ENCODE data around the gene BRD7.

The BRD7 gene

GRCh38 chr16:50336884-50337283 lies 31.9 kb downstream of the BRD7 start:
- no peak for ATAC-seq (replicated peaks; ENCODE audit: extremely low read depth, poor library complexity, severe bottlenecking)
- Mint-ChIP-seq H3K27me3 (no peaks in the 10 kb centered on the region), H3K4me3 (no peak overlapping the region), H3K27ac (ENCODE audit: low read depth) (peak overlapping the region; percentile 72), H3K36me3 (ENCODE audit: insufficient read depth) (peaks cover 28% of the 10 kb centered on the region), H3K9me3 (no peaks in the 10 kb centered on the region), H3K4me1 (peaks cover 23% of the 10 kb centered on the region)
- DNase-seq (ENCODE audit: low spot score in 2 of 2): no peak

GRCh38 chr16:50335196-50335958 lies 33.4 kb downstream of the BRD7 start:
- ATAC-seq (replicated peaks; ENCODE audit: extremely low read depth, poor library complexity, severe bottlenecking) (peak; percentile 89), DNase-seq (ENCODE audit: low spot score in 2 of 2) (peak in 1 of 2 donors; percentile 51)
- Mint-ChIP-seq H3K27ac (ENCODE audit: low read depth) (peak overlapping the region; percentile 84), H3K36me3 (ENCODE audit: insufficient read depth) (peaks cover 32% of the 10 kb centered on the region), H3K27me3 (no peaks in the 10 kb centered on the region), H3K9me3 (no peaks in the 10 kb centered on the region), H3K4me1 (peaks cover 28% of the 10 kb centered on the region), H3K4me3 (no peak overlapping the region)

GRCh38 chr16:50334106-50334975 lies 34.4 kb downstream of the BRD7 start:
- H3K36me3 Mint-ChIP-seq (ENCODE audit: insufficient read depth): peaks cover 36% of the 10 kb centered on the region
- DNase-seq (ENCODE audit: low spot score in 2 of 2) (no peak), ATAC-seq (replicated peaks; ENCODE audit: extremely low read depth, poor library complexity, severe bottlenecking) (no peak)
- H3K27me3 Mint-ChIP-seq: no peaks in the 10 kb centered on the region
- no peak overlapping the region for H3K4me3 Mint-ChIP-seq
- H3K9me3 Mint-ChIP-seq: no peaks in the 10 kb centered on the region
- H3K4me1 Mint-ChIP-seq: peaks cover 28% of the 10 kb centered on the region
- peak overlapping the region; percentile 84 for H3K27ac Mint-ChIP-seq (ENCODE audit: low read depth)

DNA sequence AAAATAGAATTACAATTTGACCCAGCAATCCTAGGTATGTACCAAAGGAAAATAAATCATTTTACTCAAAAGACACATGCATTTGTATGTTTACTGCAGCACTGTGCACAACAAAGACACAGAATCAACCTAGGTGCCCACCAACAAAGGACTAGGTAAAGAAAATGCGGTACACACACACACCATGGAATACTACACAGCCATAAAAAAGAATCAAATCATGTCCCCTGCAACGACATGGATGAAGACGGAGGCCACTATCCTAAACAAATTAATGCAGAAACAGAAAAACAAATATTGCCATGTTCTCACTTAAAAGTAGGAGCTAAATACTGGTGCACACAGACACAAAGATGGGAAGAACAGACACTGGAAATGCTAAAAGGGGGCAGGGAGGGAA lies 36.2 kb downstream of the BRD7 start:
- H3K27ac Mint-ChIP-seq (ENCODE audit: low read depth): peak overlapping the region; percentile 70
- H3K36me3 Mint-ChIP-seq (ENCODE audit: insufficient read depth): peaks cover 39% of the 10 kb centered on the region

GRCh38 chr16:50331570-50331969 lies 37.2 kb downstream of the BRD7 start:
- peaks cover 22% of the 10 kb centered on the region for H3K4me1 Mint-ChIP-seq
- no peak for ATAC-seq (replicated peaks; ENCODE audit: extremely low read depth, poor library complexity, severe bottlenecking)
- peak overlapping the region; percentile 70 for H3K27ac Mint-ChIP-seq (ENCODE audit: low read depth)
- DNase-seq (ENCODE audit: low spot score in 2 of 2): no peak
- no peaks in the 10 kb centered on the region for H3K27me3 Mint-ChIP-seq
- peaks cover 34% of the 10 kb centered on the region for H3K36me3 Mint-ChIP-seq (ENCODE audit: insufficient read depth)
- H3K9me3 Mint-ChIP-seq: no peaks in the 10 kb centered on the region
- no peak overlapping the region for H3K4me3 Mint-ChIP-seq

More for the DNA sequence above, 36.2 kb downstream of the BRD7 start:
- ATAC-seq (replicated peaks; ENCODE audit: extremely low read depth, poor library complexity, severe bottlenecking): no peak
- Mint-ChIP-seq H3K27me3 (no peaks in the 10 kb centered on the region), H3K4me3 (no peak overlapping the region), H3K9me3 (no peaks in the 10 kb centered on the region), H3K4me1 (peaks cover 15% of the 10 kb centered on the region)
- no peak for DNase-seq (ENCODE audit: low spot score in 2 of 2)

GRCh38 chr16:50329446-50330189 lies 39.2 kb downstream of the BRD7 start:
- peaks cover 42% of the 10 kb centered on the region for H3K36me3 Mint-ChIP-seq (ENCODE audit: insufficient read depth)
- peaks cover 24% of the 10 kb centered on the region for H3K4me1 Mint-ChIP-seq
- no peak for ATAC-seq (replicated peaks; ENCODE audit: extremely low read depth, poor library complexity, severe bottlenecking)
- H3K27me3 Mint-ChIP-seq: no peaks in the 10 kb centered on the region
- no peak overlapping the region for H3K4me3 Mint-ChIP-seq
- H3K9me3 Mint-ChIP-seq: no peaks in the 10 kb centered on the region
- no peak for DNase-seq (ENCODE audit: low spot score in 2 of 2)
- H3K27ac Mint-ChIP-seq (ENCODE audit: low read depth): no peak overlapping the region

DNA sequence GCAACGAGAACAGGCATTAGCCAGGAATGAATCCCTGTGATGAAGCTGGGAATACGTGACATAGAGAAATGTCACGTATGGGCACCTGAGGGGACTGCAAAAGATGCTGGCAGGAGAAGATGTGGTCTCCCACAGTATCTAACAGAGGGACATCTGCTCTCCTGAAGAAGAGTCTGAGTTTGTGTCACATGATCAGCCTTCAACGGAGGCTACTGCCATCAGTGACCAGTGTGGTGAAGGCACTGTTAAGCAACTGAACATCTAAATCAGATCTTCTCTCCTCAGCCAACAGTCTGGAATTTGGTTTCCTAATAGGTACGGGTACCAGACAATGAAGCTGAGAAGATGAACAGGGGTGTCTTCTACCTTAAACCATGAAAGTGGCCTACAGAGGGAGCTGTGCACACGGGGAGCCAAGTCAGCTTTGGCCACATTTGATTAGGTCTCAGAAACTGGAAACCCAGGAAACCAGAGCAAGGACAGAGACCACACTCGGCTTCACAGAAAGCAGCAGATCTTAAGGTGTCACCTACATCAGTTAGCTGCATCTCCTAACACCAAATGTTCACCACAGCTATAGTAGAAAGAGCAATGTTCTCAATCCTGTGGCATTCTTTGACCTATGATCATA lies 41.8 kb downstream of the BRD7 start:
- Mint-ChIP-seq H3K4me3 (peak overlapping the region; percentile 16), H3K36me3 (ENCODE audit: insufficient read depth) (peaks cover 42% of the 10 kb centered on the region), H3K9me3 (no peaks in the 10 kb centered on the region), H3K27me3 (no peaks in the 10 kb centered on the region), H3K27ac (ENCODE audit: low read depth) (peak overlapping the region; percentile 35), H3K4me1 (peaks cover 34% of the 10 kb centered on the region)
- DNase-seq (ENCODE audit: low spot score in 2 of 2) (peak; percentile 35 to 76), ATAC-seq (replicated peaks; ENCODE audit: extremely low read depth, poor library complexity, severe bottlenecking) (peak; percentile 99)

DNA sequence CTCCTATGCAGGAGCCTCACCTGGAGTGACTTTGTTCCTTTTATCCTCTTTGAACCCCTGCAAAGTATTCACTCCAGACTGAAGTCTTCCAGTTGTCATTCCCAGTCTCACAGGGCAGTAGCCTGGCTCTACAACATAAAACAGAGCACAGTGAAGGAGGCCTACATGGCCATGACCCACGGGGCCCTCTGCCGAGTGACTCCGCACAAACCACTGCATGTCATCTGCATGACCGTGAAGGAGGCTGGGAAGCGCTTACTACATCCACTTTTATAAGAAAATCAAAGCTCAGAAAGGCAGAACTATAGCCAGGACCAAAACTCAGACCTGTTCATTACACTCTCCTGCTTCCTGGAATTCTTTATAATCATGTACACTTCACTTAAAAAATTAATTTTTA lies 42.5 kb downstream of the BRD7 start:
- no peaks in the 10 kb centered on the region for H3K9me3 Mint-ChIP-seq

GRCh38 chr16:50324345-50324744 lies 44.4 kb downstream of the BRD7 start:
- ATAC-seq (replicated peaks; ENCODE audit: extremely low read depth, poor library complexity, severe bottlenecking): no peak
- H3K27ac Mint-ChIP-seq (ENCODE audit: low read depth): peak overlapping the region; percentile 83
- peaks cover 28% of the 10 kb centered on the region for H3K4me1 Mint-ChIP-seq
- DNase-seq (ENCODE audit: low spot score in 2 of 2): no peak
- H3K36me3 Mint-ChIP-seq (ENCODE audit: insufficient read depth): peaks cover 45% of the 10 kb centered on the region
- H3K27me3 Mint-ChIP-seq: no peaks in the 10 kb centered on the region
- no peaks in the 10 kb centered on the region for H3K9me3 Mint-ChIP-seq
- H3K4me3 Mint-ChIP-seq: no peak overlapping the region

More for the DNA sequence above, 42.5 kb downstream of the BRD7 start:
- Mint-ChIP-seq H3K4me1 (peaks cover 28% of the 10 kb centered on the region), H3K4me3 (no peak overlapping the region), H3K36me3 (ENCODE audit: insufficient read depth) (peaks cover 41% of the 10 kb centered on the region), H3K27ac (ENCODE audit: low read depth) (no peak overlapping the region), H3K27me3 (no peaks in the 10 kb centered on the region)
- ATAC-seq (replicated peaks; ENCODE audit: extremely low read depth, poor library complexity, severe bottlenecking) (no peak), DNase-seq (ENCODE audit: low spot score in 2 of 2) (no peak)

- Mint-ChIP-seq H3K4me3 (no peak overlapping the region), H3K27me3 (no peaks in the 10 kb centered on the region), H3K4me1 (peaks cover 28% of the 10 kb centered on the region), H3K27ac (ENCODE audit: low read depth) (peak overlapping the region; percentile 83), H3K36me3 (ENCODE audit: insufficient read depth) (peaks cover 50% of the 10 kb centered on the region), H3K9me3 (no peaks in the 10 kb centered on the region)
- no peak for ATAC-seq (replicated peaks; ENCODE audit: extremely low read depth, poor library complexity, severe bottlenecking)
- no peak for DNase-seq (ENCODE audit: low spot score in 2 of 2)
Observed at GRCh38 chr16:50323335-50324011, 45.3 kb downstream of the BRD7 start.

- Mint-ChIP-seq H3K4me1 (peaks cover 22% of the 10 kb centered on the region), H3K9me3 (no peaks in the 10 kb centered on the region), H3K27me3 (no peaks in the 10 kb centered on the region), H3K27ac (ENCODE audit: low read depth) (peak overlapping the region; percentile 67), H3K4me3 (no peak overlapping the region), H3K36me3 (ENCODE audit: insufficient read depth) (peaks cover 55% of the 10 kb centered on the region)
- ATAC-seq (replicated peaks; ENCODE audit: extremely low read depth, poor library complexity, severe bottlenecking): no peak
- no peak for DNase-seq (ENCODE audit: low spot score in 2 of 2)
Observed at GRCh38 chr16:50322333-50322732, 46.5 kb downstream of the BRD7 start.

Data from central memory CD8-positive, alpha-beta T cell (primary cell).